HUES48 (cell line): ENCODE measurements around the gene LMCD1.

Source experiments
- H3K27ac ChIP-seq: one replicate; pipeline ENCODE4 v1.7.0; 2013; ENCODE audit warnings: low read depth, low read length, inconsistent platforms
- H3K27me3 ChIP-seq: 2 replicates; pipeline ENCODE4 v1.6.1; 2013; ENCODE audit warnings: mild to moderate bottlenecking, low read length; ENCODE audit not compliant: control insufficient read depth, insufficient read depth
- H3K36me3 ChIP-seq: 2 replicates; pipeline ENCODE4 v1.6.1; 2013; ENCODE audit warnings: low read length; ENCODE audit not compliant: control insufficient read depth, insufficient read depth
- H3K4me1 ChIP-seq: 2 replicates; pipeline ENCODE4 v1.6.1; 2013; ENCODE audit warnings: mild to moderate bottlenecking, low read length; ENCODE audit not compliant: control insufficient read depth, insufficient read depth
- H3K4me3 ChIP-seq: 2 replicates; pipeline ENCODE4 v1.5.1; 2013; ENCODE audit warnings: mild to moderate bottlenecking, low read depth, low read length
- H3K9ac ChIP-seq: 2 replicates; pipeline ENCODE4 v1.6.1; 2013; ENCODE audit warnings: mild to moderate bottlenecking, low read depth, low read length, moderate library complexity
- H3K9me3 ChIP-seq: 2 replicates; pipeline ENCODE4 v1.6.1; 2013; ENCODE audit warnings: low read length; ENCODE audit not compliant: control insufficient read depth, insufficient read depth

Gene LMCD1

DNA sequence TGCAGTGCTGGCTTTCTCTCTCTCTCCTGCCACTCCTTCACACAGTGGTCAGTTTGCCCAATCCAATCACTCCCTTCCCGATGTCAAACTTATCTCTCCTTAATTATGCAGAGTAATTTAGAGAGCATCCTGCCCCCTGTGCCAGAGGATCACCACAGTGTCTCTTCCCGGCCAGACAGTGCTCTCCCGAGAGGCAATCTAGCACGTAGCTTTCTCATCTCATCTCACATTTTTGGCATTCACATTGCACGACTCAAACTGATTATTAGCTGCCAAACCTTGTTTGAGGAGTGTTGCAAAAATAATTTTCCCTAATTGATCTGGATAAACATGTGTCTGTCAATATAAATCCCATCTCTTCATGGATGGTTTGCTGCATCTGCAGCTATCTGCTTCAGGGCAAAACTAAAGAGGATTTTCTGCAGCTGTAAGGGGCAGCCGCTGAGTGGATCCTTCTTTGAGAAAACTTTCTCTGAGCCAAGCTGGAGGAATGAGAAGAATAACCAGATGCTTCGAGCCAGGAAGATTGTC lies 105.1 kb downstream of the LMCD1 start:
- Histone ChIP-seq H3K9ac (no peak overlapping the region), H3K27ac (no peak overlapping the region), H3K27me3 (no peaks in the 10 kb centered on the region), H3K4me1 (no peaks in the 10 kb centered on the region), H3K36me3 (no peaks in the 10 kb centered on the region), H3K9me3 (no peaks in the 10 kb centered on the region; the same call in 1 of the 2 replicates), H3K4me3 (no peak overlapping the region)

DNA sequence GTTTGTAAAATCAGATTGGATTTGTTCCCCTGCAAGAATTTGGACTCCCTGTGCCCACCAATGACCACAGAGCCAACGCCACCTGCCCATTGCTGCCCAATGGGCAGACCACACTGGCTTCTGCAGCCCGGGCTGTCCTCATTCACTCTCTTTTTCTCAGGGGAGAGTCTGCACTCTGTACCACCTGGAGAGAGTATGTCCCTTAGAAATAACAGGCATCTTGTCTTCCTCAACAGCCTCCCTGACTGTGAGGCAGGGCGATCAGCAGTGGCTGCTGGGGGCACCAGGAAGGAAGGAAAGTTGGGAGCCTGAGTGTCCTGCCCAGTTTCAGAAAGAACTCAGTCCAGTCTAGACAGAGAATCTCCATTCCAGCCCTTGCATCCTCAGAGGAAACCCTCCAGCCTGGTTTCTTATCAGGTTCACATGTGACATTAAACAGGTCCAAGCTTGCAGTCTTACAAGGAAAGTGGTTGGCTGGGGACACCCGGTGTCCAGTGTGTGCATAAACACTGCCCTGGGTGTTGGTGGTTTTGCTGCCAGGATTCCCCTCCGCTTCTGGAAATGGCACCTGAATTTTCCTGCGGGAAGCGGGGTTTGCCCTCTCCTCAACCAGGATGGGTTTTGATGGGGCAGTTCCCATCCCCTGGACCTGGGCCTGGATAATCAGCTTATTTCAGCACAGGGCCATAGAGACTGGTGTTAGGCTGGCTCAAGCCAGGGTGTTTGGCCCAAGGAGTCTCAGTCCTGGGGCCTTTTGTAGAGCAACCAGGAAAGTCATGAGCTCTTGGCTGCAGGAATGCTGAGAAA lies 105.8 kb downstream of the LMCD1 start:
- Histone ChIP-seq H3K36me3 (no peaks in the 10 kb centered on the region), H3K27me3 (no peaks in the 10 kb centered on the region), H3K9me3 (no peaks in the 10 kb centered on the region; the same call in 1 of the 2 replicates), H3K27ac (no peak overlapping the region), H3K4me1 (no peaks in the 10 kb centered on the region), H3K9ac (no peak overlapping the region), H3K4me3 (no peak overlapping the region)

DNA sequence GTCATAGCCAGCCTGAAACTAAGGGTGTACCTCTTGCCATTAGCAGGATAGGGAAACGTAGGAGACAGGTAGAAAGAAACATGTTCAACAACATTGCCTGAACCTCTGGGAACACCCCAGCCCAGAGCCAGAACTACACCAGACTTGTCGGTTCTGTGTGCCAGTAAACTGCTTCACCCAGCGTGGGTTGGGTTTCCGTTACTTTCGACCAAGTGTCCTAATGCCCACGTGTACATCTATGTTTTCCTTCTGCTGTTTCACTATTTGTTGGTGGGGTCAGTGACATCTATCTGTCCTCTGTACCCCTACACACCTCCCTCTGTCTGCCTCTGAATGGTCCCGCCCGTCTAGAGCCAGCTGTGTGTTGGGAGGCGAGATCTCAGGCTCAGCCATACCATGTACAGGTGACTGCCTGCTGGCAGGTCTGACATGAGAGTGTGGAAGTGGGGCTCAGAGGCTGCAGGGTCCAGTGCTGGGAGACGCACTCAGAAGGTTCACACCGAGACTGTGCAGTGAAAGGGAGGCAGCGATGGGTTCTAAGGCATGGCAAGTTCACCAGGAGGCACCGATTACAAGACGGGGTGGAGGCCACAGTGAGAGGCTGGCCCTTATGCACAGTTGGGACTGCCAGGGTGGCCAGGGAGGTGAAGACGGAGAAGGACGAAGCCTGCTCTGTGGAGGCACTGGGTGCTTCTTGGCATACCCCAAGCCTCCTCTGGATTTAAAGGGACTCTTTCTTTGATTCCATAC lies 106.6 kb downstream of the LMCD1 start:
- H3K9ac ChIP-seq, result no peak overlapping the region
- H3K4me3 ChIP-seq, result no peak overlapping the region
- no peaks in the 10 kb centered on the region; the same call in 1 of the 2 replicates for H3K9me3 ChIP-seq
- H3K4me1 ChIP-seq, result no peaks in the 10 kb centered on the region
- H3K27me3 ChIP-seq, result no peaks in the 10 kb centered on the region
- no peak overlapping the region for H3K27ac ChIP-seq
- no peaks in the 10 kb centered on the region for H3K36me3 ChIP-seq

DNA sequence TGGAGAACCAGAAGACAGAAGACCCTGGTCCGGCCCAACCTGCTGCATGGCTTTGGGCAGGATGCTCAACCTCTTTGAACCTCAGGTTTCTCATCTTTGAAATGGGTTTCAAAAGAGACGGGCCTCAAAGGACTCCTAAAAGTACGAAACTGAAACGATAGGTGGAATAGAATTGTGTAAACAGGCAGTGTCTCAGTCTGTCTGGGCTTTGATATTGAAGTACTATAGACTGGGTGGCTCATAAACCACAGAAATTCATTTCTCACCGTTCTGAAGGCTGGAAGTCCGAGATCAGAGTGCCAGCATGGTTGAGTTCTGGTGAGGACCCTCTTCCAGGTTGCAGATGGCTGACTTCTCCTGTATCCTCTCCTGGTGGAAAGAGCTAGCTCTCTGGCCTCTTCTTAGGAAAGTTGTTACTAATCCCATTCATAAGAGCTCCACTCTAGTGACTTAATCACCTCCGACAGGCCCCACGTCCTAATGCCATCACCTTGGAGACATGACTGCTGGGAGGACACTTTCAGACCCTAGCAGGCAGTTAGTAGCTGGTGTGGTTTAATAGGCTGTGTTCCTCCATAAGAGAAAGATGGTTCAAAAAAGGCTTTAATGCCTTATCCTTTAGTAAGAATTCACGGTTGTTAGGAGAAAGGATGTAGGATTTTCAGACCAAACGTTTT lies 107.3 kb downstream of the LMCD1 start:
- Histone ChIP-seq H3K9me3 (no peaks in the 10 kb centered on the region; the same call in 1 of the 2 replicates), H3K27ac (no peak overlapping the region), H3K27me3 (no peaks in the 10 kb centered on the region), H3K36me3 (no peaks in the 10 kb centered on the region), H3K4me3 (no peak overlapping the region), H3K4me1 (no peaks in the 10 kb centered on the region), H3K9ac (no peak overlapping the region)

DNA sequence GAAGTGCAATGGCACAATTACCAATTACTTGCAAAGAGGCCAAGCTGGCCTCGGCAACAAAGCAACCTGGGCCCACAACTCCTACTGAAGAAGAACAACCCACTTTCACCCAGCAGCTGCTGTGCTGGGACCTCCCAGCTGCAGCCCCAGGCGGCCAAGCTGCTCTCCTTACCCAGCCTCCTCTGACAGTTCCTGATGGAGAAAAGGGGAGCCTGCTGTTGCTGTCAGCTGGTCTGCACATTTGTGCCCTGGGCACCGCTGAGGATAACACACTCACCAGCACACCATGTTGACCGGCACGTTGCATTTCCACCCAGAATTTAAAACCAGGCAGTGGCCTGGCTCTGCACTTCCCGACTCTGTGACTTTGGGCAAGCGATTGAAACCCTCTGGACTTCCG lies 109.3 kb downstream of the LMCD1 start:
- H3K4me3 ChIP-seq, result no peak overlapping the region
- H3K27ac ChIP-seq, result no peak overlapping the region
- H3K9ac ChIP-seq, result no peak overlapping the region

DNA sequence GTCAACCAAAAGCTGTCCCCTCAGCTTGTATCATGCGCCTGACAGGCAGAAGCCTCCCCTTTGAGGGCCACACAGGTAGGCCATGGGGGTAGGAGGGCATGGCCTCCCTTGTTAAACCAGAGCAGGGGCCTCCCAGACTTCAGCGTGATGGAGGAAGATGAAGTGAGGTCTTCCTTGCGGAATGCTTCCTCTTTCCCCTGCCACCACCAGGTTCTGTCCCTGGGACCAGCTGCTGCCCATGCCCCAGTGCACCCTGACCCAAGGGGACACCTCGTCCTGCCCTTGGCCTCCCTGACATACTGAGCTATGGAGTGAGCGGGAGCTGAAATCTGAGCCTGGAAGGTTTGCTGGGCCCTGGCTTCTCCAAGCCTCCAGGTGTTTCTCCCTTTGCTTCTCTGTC lies 116.3 kb downstream of the LMCD1 start:
- Histone ChIP-seq H3K4me1 (peaks cover 4% of the 10 kb centered on the region; the same call in 1 of the 2 replicates), H3K9me3 (no peaks in the 10 kb centered on the region), H3K27me3 (no peaks in the 10 kb centered on the region), H3K27ac (no peak overlapping the region), H3K36me3 (no peaks in the 10 kb centered on the region), H3K4me3 (no peak overlapping the region), H3K9ac (no peak overlapping the region)

More for the DNA sequence above, 109.3 kb downstream of the LMCD1 start:
- no peaks in the 10 kb centered on the region; the same call in 1 of the 2 replicates for H3K9me3 ChIP-seq
- no peaks in the 10 kb centered on the region for H3K27me3 ChIP-seq
- no peaks in the 10 kb centered on the region for H3K4me1 ChIP-seq
- H3K36me3 ChIP-seq, result no peaks in the 10 kb centered on the region

DNA sequence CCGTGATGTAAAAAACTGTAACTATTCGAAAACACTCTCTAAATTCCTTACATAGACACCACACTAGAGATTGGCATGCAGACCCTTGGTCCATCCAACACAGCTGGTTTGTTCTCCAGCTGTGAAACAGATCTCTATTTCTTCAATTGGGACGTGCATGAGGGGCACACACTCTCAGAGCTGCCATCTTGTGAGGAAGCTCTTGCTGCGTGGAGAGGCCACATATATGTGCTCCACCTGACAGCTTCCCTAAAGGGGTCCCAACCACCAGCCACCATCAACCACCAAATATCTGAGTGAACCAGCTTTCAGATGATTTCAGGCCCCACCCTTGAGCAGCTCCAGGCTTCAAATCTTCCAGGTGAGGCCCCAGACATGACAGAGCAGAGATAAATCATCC lies 117.3 kb downstream of the LMCD1 start:
- no peaks in the 10 kb centered on the region for H3K9me3 ChIP-seq
- H3K9ac ChIP-seq, result no peak overlapping the region
- no peaks in the 10 kb centered on the region for H3K27me3 ChIP-seq
- H3K36me3 ChIP-seq, result no peaks in the 10 kb centered on the region
- peaks cover 7% of the 10 kb centered on the region; the same call in 1 of the 2 replicates for H3K4me1 ChIP-seq
- no peak overlapping the region for H3K27ac ChIP-seq
- H3K4me3 ChIP-seq, result no peak overlapping the region

DNA sequence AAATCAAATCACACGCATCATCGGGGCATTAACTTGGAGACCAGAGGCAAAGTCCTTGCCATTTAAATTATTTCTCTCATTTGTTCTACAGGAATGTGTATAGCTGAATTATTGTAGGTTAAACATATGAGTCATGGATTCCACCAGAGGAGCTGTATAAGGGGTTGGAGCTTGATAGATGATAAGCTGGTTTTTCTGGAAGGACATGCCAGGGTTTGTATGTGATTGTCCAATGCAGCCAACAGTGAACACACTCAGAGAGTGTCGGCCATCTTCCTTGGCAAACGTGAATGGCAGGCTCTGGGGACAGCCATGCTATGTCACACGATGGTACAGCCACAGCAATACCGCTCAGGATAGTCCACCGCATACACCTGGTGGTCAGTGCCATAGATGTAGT lies 117.9 kb downstream of the LMCD1 start:
- Histone ChIP-seq H3K4me3 (no peak overlapping the region), H3K27me3 (no peaks in the 10 kb centered on the region), H3K27ac (no peak overlapping the region), H3K9ac (no peak overlapping the region), H3K4me1 (peaks cover 7% of the 10 kb centered on the region; the same call in 1 of the 2 replicates), H3K36me3 (no peaks in the 10 kb centered on the region), H3K9me3 (no peaks in the 10 kb centered on the region)

DNA sequence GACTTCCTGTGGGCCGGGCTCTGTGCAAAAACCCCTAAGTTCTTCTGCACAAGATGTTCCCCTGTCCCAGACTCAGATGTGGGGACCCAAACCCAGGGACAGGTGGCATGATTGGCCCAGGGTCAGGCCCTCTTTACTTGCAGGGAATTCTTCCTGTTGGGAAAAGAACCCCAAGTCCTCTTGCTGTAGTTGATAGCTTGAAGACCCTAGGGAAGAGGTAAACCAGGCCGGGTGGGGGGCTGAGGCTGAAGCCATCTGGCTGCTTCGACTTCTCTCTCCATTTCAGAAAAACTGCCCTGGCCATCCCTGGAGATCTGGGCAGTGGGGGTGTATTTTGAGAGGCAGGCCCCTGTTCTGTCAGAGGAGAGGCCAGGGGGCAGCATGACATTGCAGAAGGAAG lies 119.5 kb downstream of the LMCD1 start:
- no peaks in the 10 kb centered on the region for H3K36me3 ChIP-seq
- H3K9ac ChIP-seq, result no peak overlapping the region
- peaks cover 7% of the 10 kb centered on the region; the same call in 1 of the 2 replicates for H3K4me1 ChIP-seq
- H3K4me3 ChIP-seq, result no peak overlapping the region
- H3K27me3 ChIP-seq, result no peaks in the 10 kb centered on the region
- H3K27ac ChIP-seq, result no peak overlapping the region
- no peaks in the 10 kb centered on the region for H3K9me3 ChIP-seq

DNA sequence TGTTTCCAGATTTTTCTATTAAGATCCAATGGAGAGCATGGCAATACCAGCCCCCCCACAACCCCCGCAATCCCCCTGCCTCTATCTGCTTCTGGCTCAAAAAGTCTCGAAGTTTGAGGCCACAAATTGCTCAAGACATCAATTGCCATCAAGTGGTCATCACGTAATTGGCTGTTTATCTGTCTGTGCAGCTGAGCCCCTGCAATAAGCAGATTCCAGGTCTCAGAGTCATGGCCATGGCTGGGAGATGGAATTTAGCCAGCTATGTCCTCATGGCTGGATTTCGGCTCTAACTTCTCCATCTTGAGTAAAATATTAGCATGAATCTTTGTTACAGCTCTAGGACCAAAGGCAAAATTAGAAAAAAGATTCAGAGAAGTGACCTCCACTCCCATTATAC lies 120.2 kb downstream of the LMCD1 start:
- Histone ChIP-seq H3K4me3 (no peak overlapping the region), H3K9ac (no peak overlapping the region), H3K36me3 (no peaks in the 10 kb centered on the region), H3K27ac (no peak overlapping the region), H3K4me1 (peaks cover 7% of the 10 kb centered on the region; the same call in 1 of the 2 replicates), H3K9me3 (no peaks in the 10 kb centered on the region), H3K27me3 (no peaks in the 10 kb centered on the region)
